Endometrial microvascular endothelial cells (primary cell): ENCODE results near the gene BSG. TPM values are rescaled to one million over a fixed set of nuclear protein-coding genes. Genes with fewer than 3 reads are reported as not detected.
"Not testable (repeated sequence)": the region's sequence is repeated elsewhere in the genome, so short reads cannot be mapped to it uniquely, and the experiment has no call there.

Experiments used
- in situ Hi-C: cut with HindIII; loops from 2 replicates; pipeline ENCODE4 v1.10.0; 2017; ENCODE audit warnings: low sequenced_read_pairs, low pct_unique_long_range_greater_than_20kb; ENCODE audit errors: inconsistent ontology term
- total RNA-seq: library from RNA; depleted of rRNA; stranded (reverse); fragments of >200 nt; gene quantifications from one replicate; pipeline ENCODE4 v1.2.3, GENCODE V29; 2015; ENCODE audit errors: inconsistent ontology term

BSG gene
- total RNA-seq, 1 donor from 2014 or later = 537 TPM

GRCh38 chr19:583198-583967 is 11.0 kb downstream of the BSG start:
- in situ Hi-C loops = no loop called here

DNA sequence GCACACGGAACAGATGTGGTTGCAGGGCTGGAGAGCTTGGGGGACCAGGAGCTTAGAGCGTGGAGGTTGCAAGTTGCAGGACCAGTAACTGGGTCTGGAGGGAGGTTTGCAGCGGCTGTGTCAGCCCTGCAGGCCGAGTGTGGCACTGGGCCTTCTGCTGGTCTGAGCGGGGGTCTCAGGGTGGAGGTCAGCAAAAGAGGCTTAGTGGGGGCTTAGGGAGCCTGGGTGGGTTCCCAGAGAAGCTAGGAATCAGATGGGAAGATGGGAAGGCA is 11.5 kb downstream of the BSG start:
- in situ Hi-C loops = no loop called here

DNA sequence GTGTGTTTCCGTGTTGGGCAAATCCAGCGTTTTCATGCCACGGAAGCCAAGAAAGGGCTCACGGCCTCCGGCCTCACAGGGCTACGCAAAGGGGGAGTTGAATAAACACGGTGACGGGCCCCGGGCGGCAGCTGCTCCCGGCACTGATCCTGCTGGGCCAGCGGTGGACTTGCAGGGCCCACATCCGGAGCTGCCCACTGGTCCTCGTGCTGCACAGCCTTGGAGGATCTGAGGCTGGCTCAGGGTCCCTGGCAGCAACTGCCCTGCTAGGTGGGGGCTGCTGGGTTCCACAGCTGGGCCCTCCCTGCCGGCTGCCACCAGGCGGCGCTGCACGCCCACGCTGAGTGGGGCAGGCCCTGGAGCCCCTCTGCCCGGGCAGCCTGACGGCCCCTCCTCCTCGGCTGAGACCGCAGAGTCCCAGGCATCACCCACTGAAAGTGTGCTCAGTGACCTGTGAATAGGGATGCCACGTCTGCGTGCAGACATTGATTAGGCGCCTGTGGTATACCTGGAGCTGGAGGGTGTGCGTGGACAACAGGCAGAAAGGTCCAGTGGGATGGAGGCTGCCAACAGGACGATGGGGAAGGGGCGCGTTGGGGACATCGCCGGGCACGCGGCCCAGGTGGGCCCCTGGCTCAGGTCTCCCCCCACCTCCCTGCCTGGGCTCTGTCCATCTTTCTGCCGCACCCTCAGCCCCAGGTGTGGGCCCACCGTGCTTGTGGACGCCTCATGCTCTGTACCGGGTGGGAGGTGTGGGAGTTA is 12.0 kb downstream of the BSG start:
- in situ Hi-C loops = no loop called here

DNA sequence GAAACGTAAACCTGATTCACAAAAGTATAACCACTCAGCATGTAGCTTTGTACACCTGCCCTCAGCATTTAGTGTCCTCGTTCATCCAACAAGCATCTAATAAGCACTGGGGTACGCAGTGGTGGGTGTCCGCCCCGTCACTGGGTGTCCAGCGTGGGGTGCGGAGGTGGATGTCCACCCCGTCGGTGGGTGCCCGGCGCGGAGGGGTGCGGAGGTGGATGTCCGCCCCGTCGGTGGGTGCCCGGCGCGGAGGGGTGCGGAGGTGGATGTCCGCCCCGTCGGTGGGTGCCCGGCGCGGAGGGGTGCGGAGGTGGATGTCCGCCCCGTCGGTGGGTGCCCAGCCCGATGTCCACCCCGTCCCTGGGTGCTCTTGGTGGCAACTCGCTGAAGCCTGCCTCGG is 12.8 kb downstream of the BSG start:
- in situ Hi-C loops = not testable (repeated sequence)

- in situ Hi-C loops = no loop called here
Measured at GRCh38 chr19:585551-586110, 13.2 kb downstream of the BSG start.

DNA sequence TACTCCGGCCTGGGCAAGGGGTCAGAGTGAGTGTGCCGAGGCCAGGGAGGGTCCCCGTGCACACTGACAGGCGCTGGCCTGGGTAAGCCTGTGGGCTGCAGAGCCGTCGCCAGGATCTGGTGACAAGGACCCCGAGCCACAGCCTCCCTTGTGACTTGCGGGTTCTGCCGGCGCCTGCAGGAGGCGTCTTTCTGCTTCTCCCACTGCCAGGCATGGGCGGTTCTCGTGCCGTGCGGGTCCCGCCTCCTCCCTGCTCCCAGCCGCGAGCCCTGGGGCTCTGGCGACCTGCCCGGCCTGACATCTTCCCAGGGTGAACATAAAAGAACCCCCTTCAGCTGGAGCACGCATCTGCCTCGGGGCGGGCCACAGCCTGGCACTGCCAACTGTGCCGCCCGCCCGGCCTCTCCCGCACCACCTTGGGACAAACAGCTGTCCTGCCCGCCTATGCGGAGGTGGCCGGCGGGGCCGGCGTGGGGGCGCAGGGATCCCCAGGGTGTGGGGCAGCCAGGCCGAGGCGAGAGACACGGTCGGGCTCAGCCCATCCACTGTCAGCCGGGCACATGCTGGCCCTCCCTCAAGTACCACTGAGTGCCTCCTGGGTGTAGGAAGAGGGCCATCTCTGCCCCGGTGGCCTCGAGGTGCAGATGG is 15.8 kb downstream of the BSG start:
- in situ Hi-C loops = no loop called here

- in situ Hi-C loops = no loop called here
Measured at GRCh38 chr19:588741-589692, 16.6 kb downstream of the BSG start.

- in situ Hi-C loops = no loop called here
Measured at GRCh38 chr19:589693-590395, 17.4 kb downstream of the BSG start, which contains the start of gene HCN2. Gene HCN2 (plus strand): TSS chr19:589881. CDS start chr19:589946, 65 bp downstream.

DNA sequence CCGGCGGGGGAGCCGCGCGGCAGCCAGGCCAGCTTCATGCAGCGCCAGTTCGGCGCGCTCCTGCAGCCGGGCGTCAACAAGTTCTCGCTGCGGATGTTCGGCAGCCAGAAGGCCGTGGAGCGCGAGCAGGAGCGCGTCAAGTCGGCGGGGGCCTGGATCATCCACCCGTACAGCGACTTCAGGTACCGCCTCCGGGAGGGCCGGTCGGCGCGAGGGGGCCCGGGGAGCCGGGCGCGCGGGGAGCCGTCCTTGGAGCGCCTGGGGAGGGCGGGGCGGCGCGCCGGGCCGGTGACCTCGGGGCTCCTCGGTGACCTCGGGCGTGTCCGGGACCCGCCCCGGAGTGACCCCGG is 18.0 kb downstream of the BSG start:
- in situ Hi-C loops = no loop called here

DNA sequence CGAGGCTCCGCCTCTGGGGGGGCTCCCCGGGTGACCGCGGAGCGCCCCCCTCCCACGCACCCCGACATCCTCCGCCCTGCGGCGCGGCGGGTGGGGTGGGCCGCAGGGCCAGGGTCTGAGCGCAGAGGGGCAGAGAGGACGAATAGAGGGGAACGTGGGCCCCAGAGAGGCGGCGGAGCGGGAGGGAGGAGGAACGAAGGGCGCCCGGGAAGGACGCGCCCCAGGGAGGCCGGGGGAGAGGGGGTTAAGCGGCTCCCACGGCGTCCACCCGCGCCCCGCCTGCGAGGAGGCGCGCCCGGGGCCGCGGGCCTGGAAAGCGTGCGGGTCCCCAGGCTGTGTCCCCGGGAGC is 18.3 kb downstream of the BSG start:
- in situ Hi-C loops = no loop called here

- in situ Hi-C loops = no loop called here
Measured at GRCh38 chr19:591099-591958, 18.9 kb downstream of the BSG start.

GRCh38 chr19:592101-592500 is 19.7 kb downstream of the BSG start:
- in situ Hi-C loops = no loop called here

DNA sequence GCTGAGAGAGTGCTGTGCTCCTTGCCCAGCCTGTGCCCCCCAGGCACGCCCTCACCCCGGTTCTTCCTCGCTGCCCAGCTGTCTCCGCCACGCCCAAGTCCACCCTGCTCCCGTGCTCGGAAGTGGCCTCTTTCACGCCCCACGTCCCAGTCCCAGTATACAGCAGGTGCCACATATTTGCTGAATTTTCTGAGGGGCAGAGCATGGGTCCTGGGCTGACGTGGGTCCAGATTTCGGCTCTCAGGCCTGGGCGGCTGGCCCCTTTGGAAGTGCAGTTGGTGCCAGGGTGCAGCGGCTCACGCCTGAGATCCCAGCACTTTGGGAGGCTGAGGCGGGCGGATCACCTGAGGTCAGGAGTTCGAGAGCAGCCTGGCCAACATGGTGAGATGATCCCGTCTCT is 20.7 kb downstream of the BSG start:
- in situ Hi-C loops = no loop called here

DNA sequence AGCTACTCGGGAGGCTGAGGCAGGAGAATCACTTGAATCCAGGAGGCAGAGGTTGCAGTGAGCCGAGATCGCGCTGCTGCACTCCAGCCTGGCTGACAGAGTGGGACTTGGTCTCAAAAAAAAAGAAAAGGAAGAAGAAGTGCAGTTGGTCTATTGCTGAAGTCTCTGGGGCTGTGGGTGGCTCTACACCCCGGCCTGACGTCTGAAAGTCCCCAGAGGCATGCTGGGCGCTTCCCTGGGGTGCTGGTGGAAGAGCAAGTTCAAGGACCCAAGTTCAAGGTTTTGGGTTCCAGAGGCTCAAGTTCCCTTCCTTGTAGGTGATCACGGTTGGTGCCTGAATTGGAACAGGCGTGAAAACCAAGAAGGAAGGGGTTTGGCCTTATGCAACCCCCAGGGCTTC is 21.1 kb downstream of the BSG start:
- in situ Hi-C loops = no loop called here

DNA sequence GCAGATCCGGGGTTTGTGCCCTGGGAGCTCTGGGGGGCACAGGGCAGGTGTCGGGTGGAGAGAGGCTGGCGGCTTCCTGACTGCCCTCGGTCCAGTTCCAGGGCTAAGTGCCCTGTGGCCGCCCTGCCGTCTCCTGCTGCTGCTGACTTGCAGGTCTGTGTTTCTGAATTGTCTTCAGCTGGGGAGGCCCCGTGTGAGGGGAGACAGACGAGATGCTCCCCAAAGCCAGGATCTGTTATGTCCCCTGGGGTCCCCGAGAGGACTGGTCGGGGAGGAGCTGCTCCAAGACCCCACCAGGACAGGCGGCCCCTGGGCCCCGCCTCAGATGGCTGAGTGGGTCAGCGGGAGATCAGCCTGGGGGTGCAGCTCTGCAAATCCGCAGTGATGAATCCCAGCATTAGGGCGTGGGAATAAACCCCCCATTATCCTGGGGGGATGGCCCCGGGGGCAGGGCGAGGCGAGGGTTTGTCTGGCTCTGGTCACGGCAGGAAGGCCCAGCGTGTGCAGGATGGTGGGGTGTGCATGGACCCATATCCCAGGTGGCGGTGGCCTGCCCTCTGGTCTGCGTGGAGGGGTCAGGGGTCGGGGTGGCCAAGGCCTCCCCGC is 22.0 kb downstream of the BSG start:
- in situ Hi-C loops = no loop called here

DNA sequence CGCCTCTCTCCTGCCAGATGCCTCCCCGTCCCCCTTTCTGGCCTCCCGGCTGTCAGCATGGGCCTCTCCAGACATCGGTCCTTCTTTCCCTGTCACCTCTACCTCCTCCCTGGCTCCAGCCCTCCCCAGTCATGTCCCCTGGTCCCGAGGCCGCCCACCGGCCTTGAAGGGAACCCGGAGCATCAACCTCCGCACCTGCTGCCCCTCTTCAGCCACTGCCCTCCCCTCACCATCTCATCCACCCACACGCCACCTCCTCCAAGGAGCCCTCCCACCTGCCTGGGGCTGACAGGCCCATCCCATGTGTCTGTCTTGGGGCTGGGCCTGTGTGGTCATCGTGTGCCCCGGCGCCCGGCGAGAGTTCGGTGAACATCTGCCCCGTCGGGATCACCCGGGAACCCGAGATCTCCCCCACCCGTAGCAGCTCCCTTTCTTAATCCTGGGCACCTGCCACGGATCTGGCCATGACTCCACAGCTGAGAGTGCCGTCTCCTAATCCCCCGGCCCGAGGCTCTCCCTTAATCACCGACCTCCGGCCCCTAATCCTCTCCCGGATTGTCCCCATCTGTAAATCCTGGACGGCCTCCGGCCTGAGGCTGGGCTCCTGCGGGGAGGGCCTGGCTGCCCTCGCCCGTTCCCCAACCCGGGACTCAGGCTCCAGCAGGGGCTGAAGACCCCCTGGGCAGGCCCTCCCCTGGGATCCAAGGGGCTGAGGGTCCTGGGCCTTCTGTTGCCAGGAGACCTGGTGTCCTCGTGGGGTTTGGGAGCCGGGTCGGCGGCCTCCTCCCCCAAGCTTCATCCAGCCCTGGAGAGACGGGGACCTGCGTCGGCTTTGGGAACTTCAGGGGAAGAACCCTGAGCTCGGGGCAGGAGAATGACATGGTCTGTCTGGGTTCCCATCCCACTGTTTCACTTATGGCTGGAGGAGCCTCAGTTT is 23.2 kb downstream of the BSG start:
- in situ Hi-C loops = no loop called here
